LNCAP (cell line): ENCODE measurements around the gene RCOR3.

Experiments used
- CTCF ChIP-seq: fragments of 450-650 bp; IDR thresholded peaks from 2 replicates; pipeline ENCODE4 v1.5.1; 2017; ENCODE audit warnings: mild to moderate bottlenecking

Gene RCOR3

GRCh38 chr1:211331011-211331709 lies 72.0 kb downstream of the RCOR3 start:
- TF ChIP-seq CTCF = no peak

- no peak for TF ChIP-seq CTCF
Observed at GRCh38 chr1:211332036-211332616, 73.0 kb downstream of the RCOR3 start.

- TF ChIP-seq CTCF = no peak
Observed at GRCh38 chr1:211332830-211333229, 73.7 kb downstream of the RCOR3 start.

- TF ChIP-seq CTCF = no peak
Observed at GRCh38 chr1:211333906-211334305, 74.7 kb downstream of the RCOR3 start.

- TF ChIP-seq CTCF = no peak
Observed at GRCh38 chr1:211334986-211335385, 75.8 kb downstream of the RCOR3 start.

- no peak for TF ChIP-seq CTCF
Observed at GRCh38 chr1:211335522-211336157, 76.5 kb downstream of the RCOR3 start.

GRCh38 chr1:211336161-211336560 lies 77.0 kb downstream of the RCOR3 start:
- no peak for TF ChIP-seq CTCF
